Heart left ventricle (tissue), 13 donors: Measurements from ENCODE around the gene KLRC1.
"Not testable (repeated sequence)": the region's sequence is repeated elsewhere in the genome, so short reads cannot be mapped to it uniquely, and the experiment has no call there.

Experiments
- CTCF ChIP-seq, 12 donors: fragments of 200-600 bp; sonication (generic) in 4 of 12; IDR thresholded peaks; one replicate each; pipeline versions ENCODE4 v1.5.0 to v1.8.0; 2018 to 2022; ENCODE audit warnings: antibody characterized with exemption in 12 of 12, mild to moderate bottlenecking in 5 of 12
- POLR2A ChIP-seq, 2 donors: fragments of 450-650 bp; IDR thresholded peaks; one replicate each; pipeline ENCODE4 v1.6.1; 2017; ENCODE audit warnings: antibody characterized with exemption in 2 of 2, mild to moderate bottlenecking in 2 of 2, moderate library complexity in 2 of 2
- donor health status: ischemic (EF 13 %, LVEDD 7.1; RV severe dilation, severe dysfunction).
- donor health status: DM: no; HTN: yes; CAD: no.
- donor health status: DM: no; HTN: no; CAD: no.
- donor health status: ischemic (EF 25% LVEDD 6.9; RV normal size, moderate dysfunction).
- donor health status: ischemic (EF 25% LVEDD 5.7; RV mildly dilated, moderate dysfunction).
- donor health status: ischemic (EF 35%, LVEDD 5.7; RV mildly dilated, moderate dysfunction).
- donor health status: nonischemic (EF 11% LVEDD 7.7; RV severe dilation, severe dysfunction).
- donor health status: DM: yes; HTN: yes; CAD: no.
- donor health status: PGD.
- donor health status: ischemic (EF 29% LVEDD 5.4; RV normal size, mild dysfunction).
- donor health status: nonischemic (EF 23%, LVEDD 6.1; RV moderate dilation, normal function).

GRCh38 chr12:10437601-10438000 is 15.6 kb downstream of the KLRC1 start:
- TF ChIP-seq CTCF, POLR2A (IDR thresholded peaks at IDR 0.05): not testable (repeated sequence)
